Sigmoid colon (tissue), 7 donors: ENCODE measurements around the gene OR2T27. TPM values are rescaled to one million over a fixed set of nuclear protein-coding genes. Genes with fewer than 3 reads are reported as not detected.
A peak's percentile ranks its signal among the peaks of the same experiment; 100 is the strongest.

Experiments used
- DNase-seq: peaks from one replicate; pipeline ENCODE4 v3.0.0-alpha.2; 2019
- H3K27ac ChIP-seq, 4 donors: fragments of 200-600 bp; sonication (generic); one replicate each; pipeline ENCODE4 v1.5.1; 2016 to 2019; ENCODE audit warnings: mild to moderate bottlenecking in 1 of 4
- H3K27me3 ChIP-seq, 3 donors: fragments of 200-600 bp; sonication (generic); one replicate each; pipeline ENCODE4 v1.5.1; 2019; ENCODE audit warnings: mild to moderate bottlenecking in 1 of 3
- H3K36me3 ChIP-seq, 4 donors: fragments of 200-600 bp; sonication (generic); one replicate each; pipeline ENCODE4 v1.5.1; 2016 to 2019
- H3K4me1 ChIP-seq, 4 donors: fragments of 200-600 bp; sonication (generic); one replicate each; pipeline ENCODE4 v1.5.1; 2017 to 2019
- H3K4me3 ChIP-seq, 4 donors: fragments of 200-600 bp; sonication (generic); one replicate each; pipeline ENCODE4 v1.5.1; 2017 to 2019; ENCODE audit warnings: mild to moderate bottlenecking in 2 of 4, moderate library complexity in 1 of 4
- H3K9me3 ChIP-seq, 4 donors: fragments of 200-600 bp in 3 of 4; sonication (generic) in 3 of 4; one replicate each; pipeline versions ENCODE4 v1.5.1 to v1.6.1; 2013 to 2019
- EP300 ChIP-seq, 4 donors: sonication (generic); formaldehyde crosslinking; IDR thresholded peaks; one replicate each; pipeline ENCODE4 v1.6.1; 2017; ENCODE audit warnings: antibody characterized with exemption in 4 of 4
- POLR2A ChIP-seq, 2 donors: fragments of 450-650 bp; IDR thresholded peaks; one replicate each; pipeline ENCODE4 v1.6.1; 2016; ENCODE audit warnings: antibody characterized with exemption in 2 of 2, mild to moderate bottlenecking in 2 of 2, moderate library complexity in 2 of 2
- POLR2AphosphoS5 ChIP-seq, 4 donors: sonication (generic); formaldehyde crosslinking; IDR thresholded peaks; one replicate each; pipeline ENCODE4 v1.6.1; 2017; ENCODE audit warnings: antibody characterized with exemption in 4 of 4
- WGBS, 2 donors: extraction: QIAGEN DNeasy Blood & Tissue Kit; methylation state at CpG; one replicate each; pipeline ENCODE4 v1.1.7; 2013; 5-methylcytosine and 5-hydroxymethylcytosine counted together
- intact Hi-C: fragments of 100-400 bp; cut with DNase I; formaldehyde crosslinking; loops from one replicate; pipeline ENCODE4 v1.15.1; 2023
- polyA plus RNA-seq, 3 donors: library from polyadenylated mRNA; stranded (reverse); fragments of 200-250 nt; gene quantifications; one replicate each; pipeline ENCODE4 v1.2.3, GENCODE V29; 2013
- total RNA-seq, 4 donors: library from RNA; depleted of rRNA; stranded (reverse); fragments of >200 nt; gene quantifications; one replicate each; pipeline ENCODE4 v1.1.0, GENCODE V29; 2016
- TF ChIP-seq, protein P1 (sequence below), 4 experiments: fragments of 450-650 bp in 3 of 4; fragments of 200-600 bp in 1 of 4; IDR thresholded peaks; one replicate each; pipeline ENCODE4 v1.5.1; 2016 to 2019; ENCODE audit warnings: antibody characterized with exemption in 4 of 4, mild to moderate bottlenecking in 3 of 4, moderate library complexity in 2 of 4
- donor health status: healthy with polysubstance abuse.
- donor health status: Bipolar disorder and iron deficiency.
- donor health status: healthy.

The OR2T27 gene
- total and polyA plus RNA-seq, 7 donors, result not detected

- peaks cover 0 to 7% (median 0%) of the 10 kb centered on the region in 4 donors for H3K4me1 ChIP-seq
- no peaks in the 10 kb centered on the region for H3K36me3 ChIP-seq
- no peak overlapping the region for H3K4me3 ChIP-seq
- H3K9me3 ChIP-seq, result no peaks in the 10 kb centered on the region
- intact Hi-C loops, result no loop called here
- H3K27me3 ChIP-seq, result no peaks in the 10 kb centered on the region
- DNase-seq, result no peak
- WGBS, 2 donors, result 53 to 83% methylated on average over 6 of the region's 6 CpGs
- H3K27ac ChIP-seq, result no peak overlapping the region
- no peak for TF ChIP-seq POLR2AphosphoS5 (IDR thresholded peaks at IDR 0.05)
- TF ChIP-seq, protein P1, sequence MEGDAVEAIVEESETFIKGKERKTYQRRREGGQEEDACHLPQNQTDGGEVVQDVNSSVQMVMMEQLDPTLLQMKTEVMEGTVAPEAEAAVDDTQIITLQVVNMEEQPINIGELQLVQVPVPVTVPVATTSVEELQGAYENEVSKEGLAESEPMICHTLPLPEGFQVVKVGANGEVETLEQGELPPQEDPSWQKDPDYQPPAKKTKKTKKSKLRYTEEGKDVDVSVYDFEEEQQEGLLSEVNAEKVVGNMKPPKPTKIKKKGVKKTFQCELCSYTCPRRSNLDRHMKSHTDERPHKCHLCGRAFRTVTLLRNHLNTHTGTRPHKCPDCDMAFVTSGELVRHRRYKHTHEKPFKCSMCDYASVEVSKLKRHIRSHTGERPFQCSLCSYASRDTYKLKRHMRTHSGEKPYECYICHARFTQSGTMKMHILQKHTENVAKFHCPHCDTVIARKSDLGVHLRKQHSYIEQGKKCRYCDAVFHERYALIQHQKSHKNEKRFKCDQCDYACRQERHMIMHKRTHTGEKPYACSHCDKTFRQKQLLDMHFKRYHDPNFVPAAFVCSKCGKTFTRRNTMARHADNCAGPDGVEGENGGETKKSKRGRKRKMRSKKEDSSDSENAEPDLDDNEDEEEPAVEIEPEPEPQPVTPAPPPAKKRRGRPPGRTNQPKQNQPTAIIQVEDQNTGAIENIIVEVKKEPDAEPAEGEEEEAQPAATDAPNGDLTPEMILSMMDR (IDR thresholded peaks at IDR 0.05), result peak in 1 of 4 experiments; percentile 11
Observed at GRCh38 chr1:248697907-248698306, 42.6 kb upstream of the OR2T27 start.

DNA sequence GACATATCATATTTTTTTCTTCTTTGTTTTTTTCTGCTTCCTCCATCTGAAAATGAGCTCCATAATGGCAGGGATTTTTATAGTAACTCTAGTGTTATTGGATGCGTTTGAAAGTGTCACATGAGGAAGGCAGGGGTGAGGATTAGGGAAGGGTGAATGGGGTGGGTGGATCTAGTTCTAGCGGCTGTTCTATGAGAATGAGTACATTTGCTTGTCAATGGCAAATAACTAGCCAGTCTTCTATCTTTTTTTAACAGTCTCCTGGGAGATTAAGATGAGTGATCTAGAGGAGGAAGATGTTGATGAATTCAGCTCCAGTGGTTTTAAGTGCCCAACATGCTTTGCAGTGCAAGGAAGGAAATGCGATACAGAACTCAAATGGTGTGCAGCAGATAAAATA lies 41.4 kb upstream of the OR2T27 start:
- no peaks in the 10 kb centered on the region for H3K9me3 ChIP-seq
- H3K27ac ChIP-seq, result no peak overlapping the region
- WGBS, 2 donors, result 79 to 84% methylated on average over 3 of the region's 3 CpGs
- no peak overlapping the region for H3K4me3 ChIP-seq
- intact Hi-C loops, result no loop called here
- peaks cover 0 to 7% (median 0%) of the 10 kb centered on the region in 4 donors for H3K4me1 ChIP-seq
- no peaks in the 10 kb centered on the region for H3K27me3 ChIP-seq
- TF ChIP-seq, protein P1 (IDR thresholded peaks at IDR 0.05), result no peak
- TF ChIP-seq EP300 (IDR thresholded peaks at IDR 0.05) (no peak), POLR2AphosphoS5 (IDR thresholded peaks at IDR 0.05) (no peak), POLR2A (IDR thresholded peaks at IDR 0.05) (no peak)
- DNase-seq, result no peak
- H3K36me3 ChIP-seq, result no peaks in the 10 kb centered on the region

GRCh38 chr1:248696261-248696660 lies 40.9 kb upstream of the OR2T27 start:
- Histone ChIP-seq H3K9me3 (no peaks in the 10 kb centered on the region), H3K36me3 (no peaks in the 10 kb centered on the region), H3K4me3 (no peak overlapping the region), H3K27ac (no peak overlapping the region), H3K4me1 (peaks cover 0 to 7% (median 0%) of the 10 kb centered on the region in 4 donors), H3K27me3 (no peaks in the 10 kb centered on the region)
- TF ChIP-seq, protein P1 (IDR thresholded peaks at IDR 0.05), result no peak
- TF ChIP-seq POLR2A (IDR thresholded peaks at IDR 0.05) (no peak), POLR2AphosphoS5 (IDR thresholded peaks at IDR 0.05) (no peak), EP300 (IDR thresholded peaks at IDR 0.05) (no peak)
- intact Hi-C loops, result no loop called here
- 43 to 68% methylated on average over 3 of the region's 3 CpGs for WGBS, 2 donors
- no peak for DNase-seq

- H3K36me3 ChIP-seq, result no peaks in the 10 kb centered on the region
- no peak overlapping the region for H3K4me3 ChIP-seq
- H3K27ac ChIP-seq, result no peak overlapping the region
- peaks cover 0 to 7% (median 0%) of the 10 kb centered on the region in 4 donors for H3K4me1 ChIP-seq
- intact Hi-C loops, result no loop called here
- H3K9me3 ChIP-seq, result no peaks in the 10 kb centered on the region
- DNase-seq, result no peak
- H3K27me3 ChIP-seq, result no peaks in the 10 kb centered on the region
- TF ChIP-seq POLR2A (IDR thresholded peaks at IDR 0.05) (no peak), POLR2AphosphoS5 (IDR thresholded peaks at IDR 0.05) (no peak), EP300 (IDR thresholded peaks at IDR 0.05) (no peak)
- TF ChIP-seq, protein P1 (IDR thresholded peaks at IDR 0.05), result no peak
- WGBS, 2 donors, result 88 to 92% methylated on average over 13 of the region's 13 CpGs
Observed at GRCh38 chr1:248695451-248696132, 40.3 kb upstream of the OR2T27 start.
